Fibroblast of skin of back (primary cell): Measurements from ENCODE around the gene NTN3.
A peak's percentile ranks its signal among the peaks of the same experiment; 100 is the strongest.

ENCODE experiments used
- DNase-seq: peaks from one replicate; pipeline ENCODE4 v3.0.0-alpha.2; 2013

Gene NTN3

DNA sequence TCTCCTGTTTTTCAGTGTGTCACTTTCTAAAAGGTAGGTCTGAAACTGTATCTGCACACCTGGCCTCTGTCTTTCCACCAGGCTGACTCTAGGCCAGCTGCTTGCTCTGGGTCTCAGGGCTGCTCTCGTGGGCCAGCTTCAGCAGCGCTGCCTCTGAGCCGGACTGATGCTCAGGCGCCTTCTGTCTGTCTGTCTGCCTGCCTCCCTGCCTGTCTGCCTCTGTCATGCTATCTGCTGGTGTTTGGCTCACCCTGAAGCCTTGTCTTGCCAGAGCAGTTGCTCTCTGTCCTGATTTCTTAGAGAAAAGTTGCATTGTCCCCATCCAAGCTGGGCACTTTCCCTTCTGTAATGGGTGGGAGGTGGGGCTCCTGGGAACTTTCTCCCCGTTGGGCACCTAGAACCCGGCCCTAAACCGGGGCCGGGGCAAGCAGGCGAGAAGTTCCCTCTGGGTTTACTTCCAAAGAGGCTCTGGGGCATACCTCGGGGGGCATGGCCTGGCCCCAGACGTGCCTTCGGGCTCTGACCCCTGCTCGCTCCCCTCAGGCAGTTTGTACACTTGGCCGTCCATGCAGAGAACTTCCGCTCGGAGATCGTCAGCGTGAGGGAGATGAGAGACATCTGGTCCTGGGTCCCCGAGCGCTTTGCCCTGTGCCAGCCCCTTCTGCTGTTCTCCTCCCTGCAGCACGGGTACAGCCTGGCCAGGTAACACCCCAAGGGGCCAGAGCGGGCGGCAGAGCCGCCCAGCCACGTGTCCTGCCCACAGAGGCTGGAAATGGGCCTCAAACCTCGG is 26.8 kb downstream of the NTN3 start:
- DNase-seq, result no peak

GRCh38 chr16:2498531-2499253 is 27.6 kb downstream of the NTN3 start:
- no peak for DNase-seq

GRCh38 chr16:2499454-2499853 is 28.4 kb downstream of the NTN3 start:
- no peak for DNase-seq

DNA sequence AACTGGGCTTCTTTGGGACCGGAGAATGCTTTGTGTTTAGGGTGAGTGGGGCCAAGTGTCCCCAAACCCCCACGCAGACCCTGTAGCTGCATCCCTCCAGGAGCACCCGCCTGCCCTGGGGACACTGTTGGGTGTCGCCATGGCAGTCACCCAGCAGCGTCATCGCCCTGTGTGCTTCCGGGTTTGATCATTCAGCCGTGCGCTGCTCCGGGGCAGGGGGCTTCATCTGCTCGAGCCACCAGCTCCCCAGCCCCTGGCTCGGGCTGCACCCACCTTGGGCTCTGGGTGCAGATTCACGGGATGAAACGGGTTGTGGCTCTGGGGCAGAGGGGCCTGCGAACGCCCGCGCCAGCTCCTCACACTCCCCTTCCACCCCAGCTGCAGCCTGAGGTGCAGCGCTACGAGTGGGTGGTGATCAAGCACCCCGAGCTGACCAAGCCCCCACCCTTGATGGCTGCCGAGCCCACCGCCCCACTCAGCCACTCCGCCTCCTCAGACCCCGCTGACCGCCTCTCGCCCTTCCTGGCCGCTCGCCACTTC is 28.9 kb downstream of the NTN3 start:
- no peak for DNase-seq

GRCh38 chr16:2500430-2500917 is 29.4 kb downstream of the NTN3 start:
- no peak for DNase-seq

DNA sequence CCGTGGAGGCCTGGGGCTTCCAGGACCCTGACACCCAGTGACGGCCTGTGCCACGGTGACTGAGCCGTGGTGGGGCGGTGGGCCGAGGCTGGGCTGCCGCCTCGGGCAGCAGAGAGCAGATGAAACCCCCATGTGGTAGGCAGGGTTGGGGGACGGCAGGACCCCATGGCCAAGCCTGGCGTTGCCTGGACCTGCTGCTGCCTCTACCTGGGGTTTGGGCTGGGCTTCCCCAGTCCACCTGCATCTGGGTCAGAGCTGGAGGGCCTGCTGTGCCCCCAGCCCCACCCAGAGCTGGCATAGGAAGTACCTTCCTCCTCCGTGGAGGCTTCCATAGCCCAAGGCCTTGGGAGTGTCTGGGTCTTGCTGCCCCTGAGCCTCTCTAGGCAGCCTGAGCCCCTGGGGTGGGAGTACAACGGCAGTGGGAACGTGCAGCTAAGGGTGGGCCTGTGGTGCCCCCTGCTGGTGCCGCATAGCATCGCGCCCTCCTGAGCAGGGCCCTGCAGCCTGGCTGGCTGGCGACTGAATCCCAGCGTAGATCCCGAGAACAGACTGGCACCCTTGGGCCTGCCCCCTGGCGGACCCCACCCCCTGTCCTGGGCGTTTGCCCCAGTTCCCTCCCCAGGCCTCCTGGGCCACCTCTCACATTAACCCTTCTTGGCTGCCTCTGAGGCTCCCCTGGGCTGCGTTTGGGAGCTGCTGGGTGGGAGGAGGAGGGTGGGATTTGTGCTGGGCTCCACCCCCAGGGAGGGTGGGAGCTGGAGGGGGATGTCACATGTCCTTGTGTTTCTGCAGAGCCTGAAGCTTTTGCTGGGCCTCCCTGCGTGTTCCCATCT is 30.0 kb downstream of the NTN3 start:
- DNase-seq, result peak; percentile 66

DNA sequence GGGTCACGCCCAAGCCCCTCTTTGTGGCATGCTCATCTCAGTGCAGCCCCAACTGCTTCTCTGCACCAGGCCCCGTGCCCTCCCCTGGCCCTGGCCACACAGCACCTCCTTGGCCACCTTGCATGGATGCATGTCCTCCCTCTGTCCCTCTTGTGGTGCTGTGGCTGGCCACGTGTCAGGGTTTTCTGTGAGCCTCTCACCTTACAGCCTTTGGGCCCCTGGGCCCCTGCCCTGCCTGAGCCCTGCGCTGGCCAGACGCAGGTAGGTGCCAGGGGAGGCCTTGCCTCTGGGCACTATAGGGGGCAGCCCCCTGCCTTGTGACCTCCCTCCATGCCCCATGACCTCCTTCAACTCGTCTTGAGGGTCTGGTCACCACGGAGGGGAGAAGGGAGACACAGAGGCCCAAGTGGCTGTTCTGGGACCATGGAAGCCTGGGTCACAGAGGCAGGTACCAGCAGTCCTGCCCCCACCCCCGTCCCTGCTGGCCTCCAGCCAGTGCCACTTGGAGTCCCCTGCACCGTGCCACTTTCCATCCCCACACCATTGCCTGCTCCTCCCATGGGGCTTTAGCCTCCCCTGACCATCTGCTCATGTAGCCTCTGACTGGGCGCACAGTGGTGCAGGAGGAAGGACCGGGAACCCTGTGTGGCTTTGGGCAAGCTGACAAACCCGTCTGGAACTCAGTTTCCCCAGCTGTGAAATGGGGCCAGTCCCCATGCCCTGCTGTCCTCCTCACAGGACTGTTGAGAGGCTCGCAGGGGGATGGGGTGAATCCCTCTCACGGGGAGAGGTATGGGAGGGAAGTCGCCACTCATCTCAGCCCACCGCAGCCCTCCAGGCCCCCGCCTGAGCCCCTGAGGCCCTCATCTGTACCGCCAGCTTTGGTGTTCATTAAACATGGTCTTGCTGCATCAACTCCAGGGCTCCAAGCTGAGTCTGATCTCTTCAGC is 31.1 kb downstream of the NTN3 start:
- DNase-seq, result no peak

DNA sequence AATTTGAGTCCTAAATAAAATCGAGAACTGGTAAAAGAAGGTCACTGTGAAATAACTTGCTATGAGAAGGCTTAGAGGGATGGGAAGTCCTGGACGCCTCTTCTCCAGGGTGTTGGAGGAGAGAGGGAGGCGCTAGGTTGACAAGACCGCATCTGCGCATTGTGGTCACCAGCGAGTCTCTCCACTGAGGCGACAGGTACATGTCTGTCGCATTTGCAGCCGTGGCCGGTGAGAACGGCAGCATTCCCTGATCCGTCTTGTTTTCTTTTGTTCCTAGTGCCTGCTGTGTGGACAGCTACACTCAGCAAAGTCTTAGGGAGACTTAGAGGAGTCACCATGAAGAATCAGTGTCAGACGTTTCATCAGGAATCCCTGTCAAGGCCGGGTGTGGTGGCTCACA is 34.6 kb downstream of the NTN3 start:
- DNase-seq, result no peak

GRCh38 chr16:2507052-2507659 is 36.1 kb downstream of the NTN3 start:
- DNase-seq, result no peak

GRCh38 chr16:2507665-2508064 is 36.6 kb downstream of the NTN3 start:
- no peak for DNase-seq

GRCh38 chr16:2508722-2509400 is 37.8 kb downstream of the NTN3 start:
- no peak for DNase-seq

DNA sequence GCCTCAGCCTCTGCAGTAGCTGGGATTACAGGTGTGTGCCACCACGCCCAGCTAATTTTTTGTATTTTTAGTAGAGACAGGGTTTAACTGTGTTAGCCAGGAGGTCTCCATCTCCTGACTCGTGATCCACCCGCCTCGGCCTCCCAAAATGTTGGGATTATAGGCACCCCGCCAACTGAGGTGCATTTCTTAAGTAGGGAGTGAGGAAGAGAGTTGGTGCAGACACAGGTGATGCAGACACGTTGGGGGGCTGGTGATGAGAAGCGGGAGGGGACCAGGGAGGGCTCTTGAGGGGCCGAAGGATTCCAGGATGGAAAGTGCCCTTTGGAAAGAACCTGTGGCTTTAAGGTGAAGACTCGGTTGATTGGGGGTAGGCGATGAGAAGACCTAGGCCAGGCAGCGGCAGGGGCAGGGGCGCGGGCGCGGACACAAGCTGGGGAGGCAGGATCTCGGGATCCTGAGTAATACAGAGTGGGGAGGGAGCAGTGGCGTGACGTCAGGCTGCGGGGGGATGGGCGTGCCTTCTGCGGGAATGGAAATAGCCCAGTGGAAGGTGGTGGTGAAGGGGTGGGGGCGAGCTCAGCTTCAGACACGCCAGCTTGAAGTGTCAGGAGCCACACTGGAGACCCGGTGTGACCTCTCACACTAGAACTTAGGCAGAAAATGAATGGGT is 40.2 kb downstream of the NTN3 start:
- peak; percentile 47 for DNase-seq

- no peak for DNase-seq
Observed at GRCh38 chr16:2511996-2512734, 41.1 kb downstream of the NTN3 start.

DNA sequence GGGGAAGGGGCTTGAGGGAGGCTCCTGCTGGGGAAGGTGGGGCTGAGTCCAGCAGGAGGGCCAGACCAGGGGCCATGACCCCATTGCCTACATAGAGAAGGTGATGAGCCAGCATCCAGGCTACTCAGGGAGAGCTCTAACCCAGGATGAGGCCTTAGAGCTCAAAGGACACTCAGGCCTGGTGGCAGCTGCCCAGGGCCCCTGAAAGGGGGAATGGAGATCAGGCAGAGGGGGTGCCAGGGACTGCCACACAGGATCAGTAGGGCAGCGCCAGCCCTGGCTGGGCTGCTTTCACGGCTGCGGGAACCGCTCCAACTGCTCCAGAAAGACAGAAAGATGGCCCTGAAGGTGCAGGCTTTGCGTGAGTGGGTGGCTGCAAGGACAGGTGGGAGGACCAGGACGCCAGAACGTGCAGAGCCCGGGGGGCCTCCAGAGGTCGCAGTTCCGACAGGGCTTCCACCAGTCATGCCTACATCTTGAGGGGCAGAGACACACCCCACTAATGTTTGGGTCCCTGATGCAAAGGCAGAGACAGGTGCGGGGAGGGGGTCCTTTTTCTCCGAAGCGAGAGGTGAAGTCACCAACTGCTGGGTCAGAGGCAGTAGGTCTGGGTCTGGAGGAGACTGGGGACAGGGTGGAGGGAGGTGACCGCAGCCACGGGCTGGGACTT is 41.8 kb downstream of the NTN3 start:
- DNase-seq, result no peak

DNA sequence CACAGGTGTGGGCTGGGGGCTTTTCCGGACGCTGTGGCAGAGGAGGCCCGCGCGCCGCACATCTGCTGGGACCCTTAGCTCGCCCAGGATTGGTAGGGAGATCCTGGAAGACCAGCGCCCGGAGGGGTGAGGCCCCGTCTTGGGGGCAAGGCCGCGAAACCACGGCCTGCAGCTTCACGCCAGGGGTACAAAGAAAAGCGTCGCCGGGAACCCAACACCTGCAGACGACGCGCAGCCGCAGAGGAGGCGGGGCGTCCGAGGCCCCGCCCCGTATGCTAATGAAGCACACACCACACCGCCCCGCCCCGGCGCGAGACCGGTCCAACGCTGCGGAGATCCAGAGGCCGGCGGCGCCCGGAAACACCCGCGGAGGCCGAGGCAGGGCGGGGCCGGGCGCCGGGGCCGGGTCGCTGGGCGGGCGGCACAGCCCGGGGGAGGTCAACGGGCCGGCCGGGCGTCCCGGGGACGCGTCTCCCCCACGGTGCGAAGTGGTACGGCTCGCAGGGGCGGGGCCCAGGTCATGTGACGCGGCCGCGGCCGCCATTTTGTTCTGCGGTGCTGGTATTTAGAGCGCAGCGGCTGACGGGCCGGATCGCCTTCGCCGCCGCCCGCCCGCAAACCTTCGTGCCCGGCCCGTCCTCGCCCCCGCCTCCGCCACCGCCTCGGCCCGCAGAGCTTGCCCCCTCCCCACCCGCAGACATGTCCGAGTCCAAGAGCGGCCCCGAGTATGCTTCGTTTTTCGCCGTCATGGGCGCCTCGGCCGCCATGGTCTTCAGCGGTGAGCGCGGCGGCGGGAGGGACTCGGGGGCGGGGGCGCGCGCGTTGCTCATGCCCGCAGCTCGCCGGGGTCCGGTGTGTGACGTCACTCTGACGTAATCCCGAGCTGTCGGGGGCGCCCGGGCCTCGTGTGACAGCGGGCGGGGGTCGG is 42.6 kb downstream of the NTN3 start, which contains the start of gene ATP6V0C:
Gene ATP6V0C, plus strand, starts transcription at position 548 of the 928 bp plus-strand sequence. Its CDS starts 152 bp downstream, at position 700.
- DNase-seq, result peak; percentile 83

DNA sequence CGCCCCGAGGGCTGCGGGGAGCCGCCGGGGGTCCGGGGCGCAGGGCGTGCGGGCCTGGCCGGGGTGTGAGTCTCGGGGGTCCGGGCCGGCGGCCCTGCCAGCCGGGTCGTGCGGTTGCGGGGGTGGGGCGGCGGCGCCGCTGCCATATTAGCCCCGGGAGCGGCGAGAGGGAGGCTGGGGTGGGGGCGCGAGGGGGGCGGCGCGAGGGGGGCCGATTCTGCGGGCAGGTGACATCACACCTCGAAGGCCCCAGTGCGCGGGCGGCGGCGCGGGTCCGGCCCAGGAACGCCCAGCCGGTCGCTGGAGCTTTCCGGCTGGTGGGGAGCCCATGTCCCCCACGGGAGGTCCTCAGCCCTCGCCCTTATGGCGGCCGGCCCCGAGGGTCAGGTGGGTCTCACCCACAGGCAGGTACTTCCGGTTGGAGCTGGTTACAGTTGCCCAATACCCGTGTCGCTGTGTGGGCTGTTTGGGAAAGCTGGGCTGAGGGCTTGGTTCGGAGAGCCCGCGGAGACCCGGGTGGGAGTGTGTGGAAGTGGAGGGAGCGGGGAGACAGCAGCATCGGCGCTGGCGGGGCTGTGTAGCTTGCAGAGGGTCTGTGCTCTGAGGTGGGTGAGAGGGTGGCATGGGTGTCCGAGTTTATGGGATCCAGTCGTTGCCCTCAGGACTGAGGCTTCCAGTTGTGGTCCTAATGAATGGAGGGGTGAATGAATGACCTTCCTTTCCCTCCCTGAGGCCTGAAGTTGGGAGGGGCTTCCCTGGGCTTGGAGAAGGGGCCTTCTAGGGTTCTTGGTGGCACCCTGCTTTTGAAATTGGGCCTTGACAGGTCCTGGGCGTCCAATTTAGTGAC is 43.5 kb downstream of the NTN3 start:
- no peak for DNase-seq
